OCI-LY3 (cell line): Measurements from ENCODE around the gene EFNA5.

Source experiments
- H2AFZ ChIP-seq: fragments of 200-600, 300-600 bp; shearing (Covaris generic); 2 replicates; pipeline ENCODE4 v1.6.0; 2014; ENCODE audit warnings: antibody characterized with exemption, low read depth, low read length
- H3K27ac ChIP-seq: fragments of 200-600, 300-600 bp; sonication (generic); 2 replicates; pipeline ENCODE4 v1.5.1; 2014; ENCODE audit warnings: mild to moderate bottlenecking, low read length, moderate library complexity, mixed read lengths
- H3K27me3 ChIP-seq: fragments of 200-600, 300-600 bp; sonication (generic); 2 replicates; pipeline ENCODE4 v1.6.1; 2014; ENCODE audit warnings: low read depth, low read length, mixed read lengths
- H3K36me3 ChIP-seq: fragments of 200-600, 300-600 bp; sonication (generic); replicated peaks from 2 replicates; pipeline ENCODE3; 2014; ENCODE audit warnings: low read depth, low read length, mixed read lengths
- H3K4me1 ChIP-seq: fragments of 300-600, 200-600 bp; sonication (generic); 2 replicates; pipeline ENCODE4 v1.6.1; 2014; ENCODE audit warnings: low read length, mixed read lengths
- H3K4me2 ChIP-seq: fragments of 200-600, 300-600 bp; sonication (generic); 2 replicates; pipeline ENCODE4 v1.6.1; 2014; ENCODE audit warnings: low read length, mixed read lengths
- H3K4me3 ChIP-seq: fragments of 300-600, 200-600 bp; sonication (generic); 2 replicates; pipeline ENCODE4 v1.5.1; 2014; ENCODE audit warnings: antibody characterized with exemption, mild to moderate bottlenecking, low read length, moderate library complexity
- H3K79me2 ChIP-seq: fragments of 300-600, 200-600 bp; shearing (Covaris generic); 2 replicates; pipeline ENCODE4 v1.6.1; 2014; ENCODE audit warnings: mild to moderate bottlenecking, low read length, mixed read lengths
- H3K9ac ChIP-seq: fragments of 300-600, 200-600 bp; shearing (Covaris generic); 2 replicates; pipeline ENCODE4 v1.6.0; 2014; ENCODE audit warnings: mild to moderate bottlenecking, low read length, moderate library complexity
- H3K9me3 ChIP-seq: fragments of 200-600, 300-600 bp; shearing (Covaris generic); 2 replicates; pipeline ENCODE4 v1.6.1; 2014; ENCODE audit warnings: low read length, mixed read lengths; ENCODE audit not compliant: insufficient read depth
- H4K20me1 ChIP-seq: fragments of 200-600, 300-600 bp; sonication (generic); 2 replicates; pipeline ENCODE4 v1.6.1; 2016; ENCODE audit warnings: low read length, mixed read lengths; ENCODE audit not compliant: insufficient read depth
- EZH2phosphoT487 ChIP-seq: fragments of 200-600 bp; shearing (Covaris generic); IDR thresholded peaks from 2 replicates; pipeline ENCODE4 v1.6.1; 2018; ENCODE audit warnings: antibody characterized with exemption, mixed run types, low read depth
- TF ChIP-seq, protein P1 (sequence below): fragments of 200-600, 300-600 bp; sonication (generic); IDR thresholded peaks from 2 replicates; pipeline ENCODE4 v1.5.1; 2014; ENCODE audit warnings: antibody characterized with exemption, low read length, low read depth

Gene EFNA5

DNA sequence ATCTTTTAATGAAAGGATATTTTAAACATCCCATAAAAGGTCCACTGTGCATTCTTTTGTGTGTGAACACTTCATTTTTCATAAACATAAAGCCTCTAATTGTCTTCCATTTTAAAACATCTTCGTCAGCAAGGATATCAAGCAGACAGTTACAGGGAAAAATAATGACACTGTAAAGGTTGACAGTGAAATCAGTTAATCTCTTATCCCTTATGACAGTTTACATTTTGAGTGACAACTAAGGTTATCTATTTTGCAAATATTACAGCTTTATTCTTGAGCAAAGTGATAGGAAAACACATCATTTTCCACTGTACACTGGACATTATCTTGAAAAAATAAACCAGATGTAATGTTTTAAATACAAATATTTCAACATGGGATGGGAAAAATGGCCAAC is 28.7 kb upstream of the EFNA5 start:
- Histone ChIP-seq H3K79me2 (no peaks in the 10 kb centered on the region), H3K9ac (no peak overlapping the region), H3K27ac (no peak overlapping the region), H2AFZ (no peak overlapping the region), H3K4me2 (no peak overlapping the region), H3K27me3 (no peaks in the 10 kb centered on the region), H3K9me3 (no peaks in the 10 kb centered on the region), H4K20me1 (no peaks in the 10 kb centered on the region), H3K36me3 (no peaks in the 10 kb centered on the region), H3K4me3 (no peak overlapping the region), H3K4me1 (no peaks in the 10 kb centered on the region)
- TF ChIP-seq, protein P1, sequence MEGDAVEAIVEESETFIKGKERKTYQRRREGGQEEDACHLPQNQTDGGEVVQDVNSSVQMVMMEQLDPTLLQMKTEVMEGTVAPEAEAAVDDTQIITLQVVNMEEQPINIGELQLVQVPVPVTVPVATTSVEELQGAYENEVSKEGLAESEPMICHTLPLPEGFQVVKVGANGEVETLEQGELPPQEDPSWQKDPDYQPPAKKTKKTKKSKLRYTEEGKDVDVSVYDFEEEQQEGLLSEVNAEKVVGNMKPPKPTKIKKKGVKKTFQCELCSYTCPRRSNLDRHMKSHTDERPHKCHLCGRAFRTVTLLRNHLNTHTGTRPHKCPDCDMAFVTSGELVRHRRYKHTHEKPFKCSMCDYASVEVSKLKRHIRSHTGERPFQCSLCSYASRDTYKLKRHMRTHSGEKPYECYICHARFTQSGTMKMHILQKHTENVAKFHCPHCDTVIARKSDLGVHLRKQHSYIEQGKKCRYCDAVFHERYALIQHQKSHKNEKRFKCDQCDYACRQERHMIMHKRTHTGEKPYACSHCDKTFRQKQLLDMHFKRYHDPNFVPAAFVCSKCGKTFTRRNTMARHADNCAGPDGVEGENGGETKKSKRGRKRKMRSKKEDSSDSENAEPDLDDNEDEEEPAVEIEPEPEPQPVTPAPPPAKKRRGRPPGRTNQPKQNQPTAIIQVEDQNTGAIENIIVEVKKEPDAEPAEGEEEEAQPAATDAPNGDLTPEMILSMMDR, result no peak
- TF ChIP-seq EZH2phosphoT487, result no peak

DNA sequence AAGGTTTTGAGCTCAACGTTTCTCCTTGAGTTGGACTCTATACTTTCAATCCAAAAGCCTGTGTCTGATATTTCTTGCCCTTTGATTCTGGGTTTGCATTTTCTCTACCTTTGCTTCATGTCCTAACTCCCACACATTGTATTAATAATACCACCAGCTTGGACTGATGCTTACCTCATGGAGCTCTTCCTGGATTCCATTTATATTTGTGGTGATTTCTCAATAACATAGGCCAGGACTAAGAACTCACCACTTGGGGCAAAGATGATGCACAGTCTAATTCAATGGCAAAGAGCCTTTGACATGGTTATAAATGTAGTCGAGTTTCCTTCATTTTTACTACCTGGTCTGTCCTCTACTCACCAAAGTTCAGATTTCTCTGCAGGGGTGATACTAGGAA is 27.5 kb upstream of the EFNA5 start:
- H2AFZ ChIP-seq, result no peak overlapping the region
- H3K9ac ChIP-seq, result no peak overlapping the region
- no peaks in the 10 kb centered on the region for H3K9me3 ChIP-seq
- no peaks in the 10 kb centered on the region for H3K36me3 ChIP-seq
- no peaks in the 10 kb centered on the region for H3K27me3 ChIP-seq
- TF ChIP-seq, protein P1, result no peak
- H3K4me3 ChIP-seq, result no peak overlapping the region
- no peaks in the 10 kb centered on the region for H3K79me2 ChIP-seq
- no peaks in the 10 kb centered on the region for H3K4me1 ChIP-seq
- H3K27ac ChIP-seq, result no peak overlapping the region
- H4K20me1 ChIP-seq, result no peaks in the 10 kb centered on the region
- no peak overlapping the region for H3K4me2 ChIP-seq

DNA sequence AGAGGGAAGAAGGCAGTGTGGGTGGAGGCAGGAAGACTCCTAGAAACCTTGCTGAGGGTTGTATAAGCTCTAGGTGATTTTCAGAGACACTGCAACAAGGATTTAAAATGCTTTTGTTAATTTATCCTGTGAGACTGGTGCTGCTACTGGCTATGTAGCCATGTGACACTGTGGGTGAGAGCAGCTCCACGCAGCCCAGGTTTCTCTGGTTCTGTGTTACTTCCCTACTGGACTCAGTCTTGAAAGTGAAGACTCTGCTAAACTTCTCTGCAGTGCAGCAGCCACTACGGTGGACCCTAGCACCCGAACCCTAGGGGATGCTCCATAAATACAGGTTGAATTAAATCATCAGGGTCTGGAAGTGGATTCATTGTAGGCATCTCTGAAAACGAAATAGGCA is 25.8 kb upstream of the EFNA5 start:
- Histone ChIP-seq H3K36me3 (no peaks in the 10 kb centered on the region), H3K4me3 (no peak overlapping the region), H3K27me3 (no peaks in the 10 kb centered on the region), H3K4me2 (no peak overlapping the region), H3K9ac (no peak overlapping the region), H3K79me2 (no peaks in the 10 kb centered on the region), H2AFZ (no peak overlapping the region), H3K27ac (no peak overlapping the region), H3K9me3 (no peaks in the 10 kb centered on the region), H3K4me1 (no peaks in the 10 kb centered on the region), H4K20me1 (no peaks in the 10 kb centered on the region)
- TF ChIP-seq, protein P1, result no peak
- no peak for TF ChIP-seq EZH2phosphoT487

DNA sequence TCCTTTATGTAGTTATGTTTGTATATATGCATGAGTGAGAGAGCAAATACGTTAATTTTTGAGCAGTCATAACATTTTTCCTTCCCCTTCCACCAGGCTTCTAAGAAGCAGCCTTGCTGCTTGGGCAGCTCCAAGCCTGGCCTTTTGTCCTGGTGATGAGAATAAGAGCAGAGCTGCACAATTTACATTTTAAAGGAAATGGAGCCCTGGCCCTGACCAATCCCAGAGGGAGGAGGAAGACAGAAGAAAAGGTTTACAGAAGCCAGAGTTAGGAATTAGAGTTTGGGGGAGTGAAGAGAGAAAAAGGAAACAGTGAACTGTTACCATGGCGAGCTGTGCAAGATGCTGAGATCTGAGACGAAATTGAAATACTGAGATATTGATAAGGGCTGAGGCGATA is 25.3 kb upstream of the EFNA5 start:
- Histone ChIP-seq H2AFZ (no peak overlapping the region), H3K9me3 (no peaks in the 10 kb centered on the region), H3K9ac (no peak overlapping the region), H4K20me1 (no peaks in the 10 kb centered on the region), H3K79me2 (no peaks in the 10 kb centered on the region), H3K27me3 (no peaks in the 10 kb centered on the region), H3K4me1 (no peaks in the 10 kb centered on the region), H3K4me2 (no peak overlapping the region), H3K27ac (no peak overlapping the region), H3K4me3 (no peak overlapping the region), H3K36me3 (no peaks in the 10 kb centered on the region)
- TF ChIP-seq, protein P1, result no peak
- TF ChIP-seq EZH2phosphoT487, result no peak
